NCI-H2171 (cell line): ENCODE results near the gene SLC25A15.
"Not testable (repeated sequence)": the region's sequence is repeated elsewhere in the genome, so short reads cannot be mapped to it uniquely, and the experiment has no call there.

Source experiments
- DNase-seq: peaks from one replicate; lab custom pipeline; 2025; lab: John Stamatoyannopoulos, UW

The SLC25A15 gene

GRCh38 chr13:40781717-40782116 is 7.7 kb upstream of the SLC25A15 start:
- DNase-seq = no peak

GRCh38 chr13:40782971-40783370 is 6.4 kb upstream of the SLC25A15 start:
- DNase-seq = not testable (repeated sequence)

GRCh38 chr13:40784540-40784939 is 4.9 kb upstream of the SLC25A15 start:
- no peak for DNase-seq

- DNase-seq = no peak
Observed at GRCh38 chr13:40786568-40786996, 2.8 kb upstream of the SLC25A15 start.

- DNase-seq = no peak
Observed at GRCh38 chr13:40787062-40787461, 2.3 kb upstream of the SLC25A15 start.

- DNase-seq = not testable (repeated sequence)
Observed at GRCh38 chr13:40788540-40789274, 704 bp upstream of the SLC25A15 start.

GRCh38 chr13:40790154-40790616 is 774 bp downstream of the SLC25A15 start:
- DNase-seq = no peak

- DNase-seq = no peak
Observed at GRCh38 chr13:40792284-40793051, 3.1 kb downstream of the SLC25A15 start.

- no peak for DNase-seq
Observed at GRCh38 chr13:40793339-40793738, 3.9 kb downstream of the SLC25A15 start.

GRCh38 chr13:40794414-40795368 is 5.3 kb downstream of the SLC25A15 start:
- no peak for DNase-seq

- DNase-seq = no peak
Observed at GRCh38 chr13:40796649-40797048, 7.2 kb downstream of the SLC25A15 start.

GRCh38 chr13:40798380-40798779 is 9.0 kb downstream of the SLC25A15 start:
- no peak for DNase-seq

GRCh38 chr13:40799508-40799907 is 10.1 kb downstream of the SLC25A15 start:
- no peak for DNase-seq

GRCh38 chr13:40800559-40800958 is 11.1 kb downstream of the SLC25A15 start:
- DNase-seq = no peak

- DNase-seq = no peak
Observed at GRCh38 chr13:40801255-40802217, 12.1 kb downstream of the SLC25A15 start.

GRCh38 chr13:40803316-40803715 is 13.9 kb downstream of the SLC25A15 start:
- DNase-seq = no peak

- no peak for DNase-seq
Observed at GRCh38 chr13:40806241-40806640, 16.8 kb downstream of the SLC25A15 start.

GRCh38 chr13:40809471-40809870 is 20.1 kb downstream of the SLC25A15 start:
- no peak for DNase-seq

- no peak for DNase-seq
Observed at GRCh38 chr13:40812102-40812501, 22.7 kb downstream of the SLC25A15 start.

GRCh38 chr13:40812724-40813445 is 23.5 kb downstream of the SLC25A15 start:
- no peak for DNase-seq
